Fibroblast of lung (primary cell): ENCODE data around the gene IP6K1. TPM values are rescaled to one million over a fixed set of nuclear protein-coding genes. Genes with fewer than 3 reads are reported as not detected.
"Not testable (repeated sequence)": the region's sequence is repeated elsewhere in the genome, so short reads cannot be mapped to it uniquely, and the experiment has no call there.

ENCODE experiments used
- DNase-seq, 2 donors: peaks; one replicate each; pipeline versions ENCODE4 v3.0.0 to v3.0.0-alpha.2; 2010; ENCODE audit warnings: low read depth in 2 of 2
- H2AFZ ChIP-seq: 2 replicates; pipeline ENCODE4 v1.5.1; 2012; ENCODE audit warnings: low read length, control low read depth, inconsistent platforms
- H3K27ac ChIP-seq: 2 replicates; pipeline ENCODE4 v1.5.1; 2011; ENCODE audit warnings: low read length, control low read depth; ENCODE audit not compliant: insufficient read depth
- H3K27me3 ChIP-seq: 2 replicates; pipeline ENCODE4 v1.5.1; 2011; ENCODE audit warnings: mild to moderate bottlenecking, low read length; ENCODE audit not compliant: control insufficient read depth, insufficient read depth
- H3K36me3 ChIP-seq: 2 replicates; pipeline ENCODE4 v1.5.1; 2011; ENCODE audit warnings: low read length; ENCODE audit not compliant: control insufficient read depth, insufficient read depth
- H3K4me1 ChIP-seq: 2 replicates; pipeline ENCODE4 v1.5.1; 2011; ENCODE audit warnings: low read length; ENCODE audit not compliant: control insufficient read depth, insufficient read depth; ENCODE audit errors: extremely low read depth
- H3K4me2 ChIP-seq: 2 replicates; pipeline ENCODE4 v1.5.1; 2011; ENCODE audit warnings: low read length, control low read depth; ENCODE audit not compliant: insufficient read depth; ENCODE audit errors: extremely low read depth
- H3K4me3 ChIP-seq, 4 experiments: fragments of 200-600 bp in 1 of 4; sonication (generic) in 1 of 4; replicated peaks in 1 of 4; 2 replicates each; pipeline ENCODE4 v1.5.1; 2011 to 2016; ENCODE audit warnings: low read length in 4 of 4, low read depth in 3 of 4, mild to moderate bottlenecking in 3 of 4, control low read depth in 2 of 4, inconsistent platforms in 1 of 4, mixed read lengths in 1 of 4; ENCODE audit not compliant: insufficient read depth in 1 of 4; ENCODE audit errors: control extremely low read depth in 1 of 4
- H3K79me2 ChIP-seq: 2 replicates; pipeline ENCODE4 v1.5.1; 2012; ENCODE audit warnings: mild to moderate bottlenecking, low read length, inconsistent platforms; ENCODE audit not compliant: control insufficient read depth, insufficient read depth
- H3K9ac ChIP-seq: 2 replicates; pipeline ENCODE4 v1.5.1; 2011; ENCODE audit warnings: mild to moderate bottlenecking, low read length, control low read depth; ENCODE audit not compliant: insufficient read depth
- H3K9me3 ChIP-seq: 2 replicates; pipeline ENCODE4 v1.5.1; 2012; ENCODE audit warnings: low read depth, low read length; ENCODE audit not compliant: control insufficient read depth, insufficient read depth
- H4K20me1 ChIP-seq: 2 replicates; pipeline ENCODE4 v1.5.1; 2011; ENCODE audit warnings: low read length; ENCODE audit not compliant: control insufficient read depth, insufficient read depth; ENCODE audit errors: extremely low read depth
- CTCF ChIP-seq, 2 donors: IDR thresholded peaks in 1 of 2; conservative IDR thresholded peaks in 1 of 2; 1 replicate in 1 of 2; 2 replicates in 1 of 2; pipeline ENCODE4 v1.5.1; 2011 to 2012; ENCODE audit warnings: low read length in 2 of 2, control low read depth in 1 of 2, inconsistent platforms in 1 of 2, low read depth in 1 of 2, mild to moderate bottlenecking in 1 of 2
- EZH2 ChIP-seq: IDR thresholded peaks from 2 replicates; pipeline ENCODE4 v1.5.1; 2012; ENCODE audit warnings: low read length, control low read depth, mild to moderate bottlenecking; ENCODE audit errors: missing control alignments
- polyA plus RNA-seq, 2 donors: library from polyadenylated mRNA; depleted of rRNA in 1 of 2; stranded (reverse) in 1 of 2; unstranded in 1 of 2; fragments of >200 nt; gene quantifications; 2 replicates each; pipeline ENCODE4 v1.2.1, GENCODE V29; 2011 to 2012; ENCODE audit warnings: missing spikeins in 1 of 2
- total RNA-seq: library from RNA; depleted of rRNA; stranded (reverse); fragments of >200 nt; gene quantifications from 2 replicates; pipeline ENCODE4 v1.2.1, GENCODE V29; 2014

IP6K1 gene
- total and polyA plus RNA-seq, 2 donors (not counting 1 experiment from before 2014, with no cell fraction given), result 30.2 to 45.4 TPM

- Histone ChIP-seq H3K4me2 (no peak overlapping the region), H3K27me3 (no peaks in the 10 kb centered on the region), H3K79me2 (peaks cover 72% of the 10 kb centered on the region), H3K27ac (no peak overlapping the region), H3K9me3 (no peaks in the 10 kb centered on the region), H3K4me1 (no peaks in the 10 kb centered on the region), H4K20me1 (no peaks in the 10 kb centered on the region), H3K9ac (no peak overlapping the region), H3K36me3 (peaks cover 4% of the 10 kb centered on the region), H3K4me3 (no peak overlapping the region), H2AFZ (no peak overlapping the region)
- TF ChIP-seq CTCF (conservative IDR thresholded peaks at IDR 0.05 in 1 of 2, IDR thresholded peaks at IDR 0.05 in 1 of 2; ENCODE audit: low read depth in 1 of 2, low read length in 2 of 2), result no peak
- TF ChIP-seq EZH2, result no peak
- DNase-seq, result no peak
These were observed 6.8 kb downstream of the IP6K1 start for GRCh38 chr3:49779358-49780079.

- not testable (repeated sequence) for H2AFZ ChIP-seq, DNase-seq, H3K9me3 ChIP-seq, H3K9ac ChIP-seq, H3K27me3 ChIP-seq, H3K4me2 ChIP-seq, H3K27ac ChIP-seq, H3K36me3 ChIP-seq, H3K4me1 ChIP-seq, H3K4me3 ChIP-seq, H4K20me1 ChIP-seq
- peaks cover 73% of the 10 kb centered on the region for H3K79me2 ChIP-seq
These were observed 10.2 kb downstream of the IP6K1 start for GRCh38 chr3:49776101-49776500.

GRCh38 chr3:49775538-49775937 lies 10.8 kb downstream of the IP6K1 start:
- Histone ChIP-seq H3K4me1 (no peaks in the 10 kb centered on the region), H3K9ac (no peak overlapping the region), H3K4me2 (no peak overlapping the region), H2AFZ (no peak overlapping the region), H3K36me3 (no peaks in the 10 kb centered on the region), H3K79me2 (peaks cover 74% of the 10 kb centered on the region), H3K9me3 (no peaks in the 10 kb centered on the region), H3K4me3 (no peak overlapping the region), H4K20me1 (peaks cover 3% of the 10 kb centered on the region), H3K27ac (no peak overlapping the region), H3K27me3 (no peaks in the 10 kb centered on the region)
- no peak for TF ChIP-seq CTCF (conservative IDR thresholded peaks at IDR 0.05 in 1 of 2, IDR thresholded peaks at IDR 0.05 in 1 of 2; ENCODE audit: low read depth in 1 of 2, low read length in 2 of 2)
- TF ChIP-seq EZH2, result no peak
- no peak for DNase-seq
